NCI-H1048 (cell line): ENCODE data around the gene MMP11.

Source experiments
- DNase-seq: peaks from one replicate; lab custom pipeline; 2025; lab: John Stamatoyannopoulos, UW

The MMP11 gene

GRCh38 chr22:23760056-23760455, 12.6 kb upstream of the MMP11 start:
- DNase-seq, result no peak

DNA sequence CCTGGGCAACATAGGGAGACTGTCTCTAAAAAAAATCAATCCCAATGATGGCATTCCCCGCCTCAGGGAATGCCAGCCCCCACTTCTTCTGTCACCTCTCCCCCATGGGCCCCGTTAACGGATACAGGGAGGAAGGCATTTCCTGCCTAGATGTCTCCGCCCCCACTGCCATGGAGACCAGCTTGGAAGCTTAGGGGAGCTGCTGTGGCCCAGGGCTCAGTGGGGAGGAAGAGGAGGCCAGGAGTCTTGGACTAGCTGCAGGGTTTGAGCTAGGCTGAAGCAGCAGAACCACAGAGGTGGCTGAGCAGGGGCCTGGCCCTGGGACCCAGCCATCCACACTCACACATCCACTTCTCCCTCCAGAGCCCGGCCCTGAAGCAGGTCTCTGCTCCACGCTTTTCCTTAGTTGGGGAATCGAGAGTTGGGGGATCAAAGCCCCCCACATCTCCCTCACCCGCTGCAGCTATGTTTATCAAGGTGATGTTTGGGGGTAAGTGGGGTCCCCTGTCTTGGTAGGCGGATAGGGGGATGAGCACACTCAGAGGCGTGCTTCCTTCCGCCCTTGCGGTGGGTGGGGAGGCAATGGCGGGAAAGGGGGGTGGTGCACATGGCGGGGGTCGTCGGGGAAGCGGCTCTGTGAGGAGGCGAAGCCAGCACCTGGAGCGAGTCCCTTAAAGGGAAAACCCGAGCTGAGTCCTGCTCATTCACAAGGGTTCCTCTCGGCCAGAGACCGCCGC, 9.6 kb upstream of the MMP11 start, which contains the start of gene C22orf15:
C22orf15 (plus strand) TSS at position 149 of the 737 bp plus-strand sequence; CDS start at position 466, 317 bp downstream.
- DNase-seq, result no peak

- no peak for DNase-seq
These were observed 9.1 kb upstream of the MMP11 start for GRCh38 chr22:23763579-23763945.

DNA sequence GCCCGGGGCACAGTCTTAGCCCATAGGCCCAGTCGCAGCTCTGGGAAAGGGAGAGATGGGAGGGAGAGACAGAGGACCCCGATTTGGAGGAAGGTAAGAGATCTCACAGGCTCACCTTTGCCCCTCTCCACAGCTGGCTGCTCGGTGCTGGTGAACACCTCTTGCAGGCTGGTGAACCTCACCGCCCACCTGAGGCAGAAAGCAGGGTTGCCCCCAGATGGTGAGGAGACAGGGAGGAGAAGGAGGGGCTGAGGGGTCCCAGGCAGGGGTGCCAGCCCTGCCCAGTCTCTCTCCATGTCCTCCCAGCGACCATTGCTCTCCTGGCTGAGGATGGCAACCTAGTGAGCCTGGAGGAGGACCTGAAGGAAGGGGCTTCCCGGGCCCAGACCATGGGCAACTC, 8.7 kb upstream of the MMP11 start:
- no peak for DNase-seq

DNA sequence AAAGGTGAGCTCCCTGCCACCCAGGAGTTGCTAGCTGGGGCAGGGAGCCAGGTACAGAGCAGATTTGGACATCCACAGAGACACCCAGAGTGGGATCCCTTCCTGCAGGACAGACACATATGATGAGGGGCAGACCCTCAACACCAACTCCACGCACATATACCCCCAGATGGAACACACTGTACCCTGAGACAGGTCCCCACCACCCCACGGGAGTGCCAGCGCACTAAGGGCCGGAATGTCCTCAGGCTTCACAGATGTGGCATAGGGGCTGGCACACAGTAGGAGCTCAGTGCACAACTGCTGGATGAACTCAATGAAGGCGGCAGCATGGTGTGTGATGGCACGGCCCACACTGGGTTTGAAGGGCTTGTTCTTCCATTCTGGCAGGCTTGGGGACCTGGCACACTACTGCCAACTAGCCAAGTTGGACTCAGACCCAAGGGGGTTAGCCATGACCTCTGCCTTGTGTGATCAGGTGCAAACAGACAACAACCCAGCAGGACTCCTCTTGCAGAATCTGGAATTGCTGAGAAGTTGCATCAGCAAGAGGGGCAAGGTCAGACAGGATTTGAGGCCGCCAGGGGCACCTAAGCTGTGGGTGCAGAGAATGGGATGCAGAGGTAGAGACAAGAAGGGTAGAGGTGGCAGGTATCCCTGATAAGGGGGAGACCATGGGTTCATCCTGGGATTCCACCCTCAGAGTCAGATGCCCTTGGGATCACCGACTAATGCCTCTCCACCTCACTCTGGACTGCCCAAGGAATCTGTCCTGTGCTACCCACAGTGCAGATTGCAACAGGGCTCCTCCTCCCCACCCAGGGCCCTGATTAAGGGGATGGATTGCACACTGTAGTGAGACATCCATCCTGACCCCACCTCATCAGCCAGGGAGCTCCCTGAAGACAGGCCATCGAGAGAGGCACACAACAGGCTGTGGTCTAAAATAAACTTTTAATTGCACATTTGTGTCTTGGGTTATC, 7.5 kb upstream of the MMP11 start:
- DNase-seq, result no peak

DNA sequence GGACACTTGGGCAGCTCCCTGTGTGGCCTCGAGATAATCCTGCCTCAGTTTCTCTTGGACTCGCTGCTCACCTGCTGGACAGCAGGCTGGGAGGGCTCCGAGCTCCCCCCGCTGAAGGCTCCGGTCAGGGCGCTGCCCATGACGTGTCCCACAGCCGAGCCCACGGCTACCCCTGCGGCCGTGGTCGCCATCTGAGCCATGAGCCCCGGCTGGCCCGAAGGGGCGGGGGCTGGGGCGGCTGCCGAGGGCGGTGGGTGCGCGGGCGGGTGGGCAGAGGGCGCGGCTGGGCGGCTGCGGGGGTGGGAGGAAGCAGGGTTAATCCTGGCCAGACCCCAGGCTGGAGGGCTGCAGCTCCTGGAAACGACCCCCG, 5.4 kb upstream of the MMP11 start:
- no peak for DNase-seq

DNA sequence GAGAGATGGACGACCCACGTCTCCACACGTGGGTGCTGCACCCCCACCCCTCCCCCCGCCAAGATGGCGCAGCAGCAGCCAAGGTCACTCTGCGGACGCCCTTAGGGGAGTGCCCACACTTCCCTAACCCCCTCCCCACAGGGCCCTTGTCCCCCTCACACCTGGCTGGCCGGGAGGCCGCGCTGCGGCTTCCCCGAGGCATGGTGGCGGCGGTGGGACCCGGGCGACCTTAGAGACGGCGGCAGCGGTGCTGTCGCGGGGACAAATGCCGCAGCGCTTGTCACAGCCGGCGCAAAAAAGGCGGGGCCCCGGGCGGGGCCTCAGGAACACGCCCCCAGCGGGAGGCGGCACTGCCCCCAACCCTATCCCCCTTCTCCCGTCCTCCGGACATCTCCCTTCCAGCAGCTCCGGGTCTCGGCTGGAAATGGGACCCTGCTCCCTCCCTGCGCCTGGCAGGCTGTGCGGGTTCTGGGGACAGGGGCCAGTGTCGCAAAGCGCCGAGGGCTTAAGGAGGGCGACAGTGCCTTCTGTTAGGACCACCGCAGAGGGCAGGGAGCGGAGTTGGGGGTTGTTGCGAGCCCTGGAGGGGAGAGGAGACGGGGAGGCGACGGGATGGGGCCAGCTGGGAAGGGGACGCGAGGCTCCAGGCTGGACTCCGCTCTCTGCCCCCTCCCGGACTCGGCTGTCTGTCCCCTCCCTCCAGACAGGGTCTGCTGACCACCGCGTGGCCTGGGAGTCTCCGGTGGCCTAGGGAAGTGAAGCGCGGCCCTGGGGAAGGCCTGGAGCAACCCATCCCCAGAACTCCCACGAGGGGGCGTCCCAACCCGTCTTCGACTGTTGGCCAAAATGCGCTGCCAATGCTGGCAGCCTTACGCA, 4.7 kb upstream of the MMP11 start, which contains the start of gene CHCHD10:
CHCHD10 (minus strand) TSS at position 300 of the 876 bp plus-strand sequence; CDS start at position 202, 98 bp downstream.
- DNase-seq, result peak; percentile 41

- no peak for DNase-seq
These were observed 3.2 kb upstream of the MMP11 start for GRCh38 chr22:23769321-23769965.

DNA sequence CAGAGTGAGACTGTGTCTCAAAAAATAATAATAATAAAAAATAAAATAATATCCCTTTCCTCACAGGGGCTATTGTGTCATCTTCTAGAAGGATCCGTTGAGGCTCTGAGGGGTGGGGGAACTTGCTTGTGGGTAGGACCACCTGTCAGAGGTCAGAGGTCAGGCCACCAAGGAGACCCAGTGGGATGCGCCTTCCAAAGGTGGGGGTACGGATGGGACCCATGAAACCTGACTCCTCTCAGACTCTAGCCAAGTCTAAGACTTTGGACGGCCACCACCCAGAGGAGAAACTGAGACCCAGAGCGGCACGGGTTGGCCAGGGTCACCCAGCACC, 367 bp upstream of the MMP11 start:
- DNase-seq, result no peak

- DNase-seq, result no peak
These were observed 949 bp downstream of the MMP11 start for GRCh38 chr22:23773483-23774113.

DNA sequence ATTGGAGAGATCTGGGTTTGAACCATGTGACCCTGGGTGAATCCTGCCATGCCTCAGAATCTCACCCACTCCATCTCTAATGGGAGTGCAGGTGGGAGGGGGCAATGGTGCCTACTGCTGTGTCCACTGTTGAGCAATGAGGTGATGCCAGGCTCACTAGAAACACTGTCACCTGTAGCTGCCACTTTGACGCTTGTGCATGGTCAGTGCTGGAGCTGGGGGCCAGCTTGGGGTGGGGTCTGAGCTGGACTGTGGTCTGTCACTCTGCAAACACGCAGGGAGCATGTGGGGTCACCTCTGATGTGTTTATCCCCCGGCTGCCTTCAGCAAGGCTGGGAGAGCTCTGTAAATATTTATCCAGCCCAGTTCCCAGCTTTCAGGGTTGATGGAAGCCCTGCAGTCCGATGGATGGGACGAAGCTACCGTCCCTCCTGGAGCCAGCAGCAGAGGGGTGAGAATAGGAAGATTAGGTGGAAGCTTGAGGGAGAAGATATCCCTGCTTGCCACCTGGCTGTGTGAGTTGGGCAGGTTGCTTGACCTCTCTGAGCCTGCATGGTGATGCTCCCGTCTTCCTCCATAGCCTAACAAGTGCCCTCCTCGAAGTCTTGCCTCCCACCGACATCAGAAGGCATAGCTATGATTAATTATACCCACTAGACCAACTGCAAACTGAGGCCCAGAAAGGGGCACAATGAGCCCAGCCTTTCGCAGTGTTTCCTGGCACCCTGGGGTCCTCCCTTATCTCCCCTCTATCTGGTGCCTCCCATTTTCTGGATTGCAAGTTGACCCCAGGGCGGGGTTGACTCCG, 1.7 kb downstream of the MMP11 start:
- no peak for DNase-seq

GRCh38 chr22:23774922-23775436, 2.3 kb downstream of the MMP11 start:
- DNase-seq, result no peak

DNA sequence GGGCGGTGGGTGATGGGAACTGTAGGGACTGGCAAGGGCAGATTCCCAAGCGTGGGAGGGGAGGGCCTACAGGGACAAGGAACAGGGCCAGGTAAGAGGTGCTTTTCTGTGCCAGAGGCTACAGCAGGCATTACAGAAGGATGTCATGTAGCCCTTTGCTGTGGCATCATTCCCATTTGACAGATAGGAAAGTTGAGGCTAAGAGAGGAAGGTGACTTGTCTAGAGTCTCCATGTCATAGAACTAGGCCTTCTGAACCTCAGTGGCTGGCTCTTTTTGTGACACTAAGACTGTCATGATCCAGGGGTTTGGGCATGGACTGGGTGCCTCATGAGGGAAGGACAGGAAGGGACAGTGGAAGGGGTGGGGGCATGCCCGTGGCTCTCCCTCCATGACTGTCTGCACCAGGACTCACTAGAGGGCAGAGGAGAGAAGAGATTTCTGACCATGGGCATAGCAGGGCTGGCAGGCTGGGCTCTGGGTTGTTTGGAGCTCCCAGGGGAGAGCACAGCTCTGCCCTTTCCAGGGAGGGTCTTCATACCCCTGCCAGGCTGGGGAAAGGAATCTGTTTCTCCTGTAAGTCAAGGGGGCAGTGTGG, 3.2 kb downstream of the MMP11 start:
- no peak for DNase-seq

DNA sequence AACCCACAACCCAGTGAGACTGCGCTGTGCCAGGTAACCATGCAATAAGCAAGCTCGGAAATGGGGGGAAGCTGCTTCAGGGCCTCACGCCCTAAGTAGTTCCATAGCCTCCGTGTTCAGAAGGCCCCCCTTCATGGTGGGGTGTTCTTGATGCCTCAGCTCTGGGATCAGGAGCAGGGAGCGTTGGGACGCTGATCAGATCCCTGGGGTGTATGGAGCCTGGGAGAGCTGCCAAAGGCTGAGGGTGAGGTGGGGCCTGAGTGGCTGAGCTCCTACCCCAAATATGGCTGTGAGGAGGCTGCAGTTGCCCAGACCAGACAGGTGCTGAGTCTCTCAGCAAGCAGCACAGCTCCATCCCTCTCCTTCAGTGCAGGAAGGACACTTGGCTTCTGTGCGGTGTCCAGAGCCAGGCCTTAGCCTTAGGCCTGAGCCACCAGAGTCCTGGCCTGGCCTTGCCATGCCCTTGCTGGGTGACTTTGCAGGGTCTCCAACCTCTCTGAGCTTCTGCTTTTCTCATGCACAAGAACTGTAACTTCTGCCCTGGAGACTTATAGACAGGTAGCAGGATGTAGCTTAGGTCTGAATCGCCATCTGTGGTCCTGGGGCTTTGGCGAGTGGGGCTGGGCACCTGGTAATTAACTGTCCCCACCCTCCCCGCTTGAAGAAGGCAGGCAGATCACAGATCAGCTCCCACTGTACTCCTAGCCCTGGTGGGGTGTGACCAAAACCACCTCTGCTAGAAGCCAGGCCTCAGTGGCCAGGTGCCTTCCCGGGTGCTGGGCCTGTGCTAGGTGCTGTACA, 5.3 kb downstream of the MMP11 start:
- DNase-seq, result no peak

- no peak for DNase-seq
These were observed 5.9 kb downstream of the MMP11 start for GRCh38 chr22:23778577-23778900.

- DNase-seq, result no peak
These were observed 6.4 kb downstream of the MMP11 start for GRCh38 chr22:23779083-23779482.

- DNase-seq, result no peak
These were observed 7.1 kb downstream of the MMP11 start for GRCh38 chr22:23779731-23780130.

DNA sequence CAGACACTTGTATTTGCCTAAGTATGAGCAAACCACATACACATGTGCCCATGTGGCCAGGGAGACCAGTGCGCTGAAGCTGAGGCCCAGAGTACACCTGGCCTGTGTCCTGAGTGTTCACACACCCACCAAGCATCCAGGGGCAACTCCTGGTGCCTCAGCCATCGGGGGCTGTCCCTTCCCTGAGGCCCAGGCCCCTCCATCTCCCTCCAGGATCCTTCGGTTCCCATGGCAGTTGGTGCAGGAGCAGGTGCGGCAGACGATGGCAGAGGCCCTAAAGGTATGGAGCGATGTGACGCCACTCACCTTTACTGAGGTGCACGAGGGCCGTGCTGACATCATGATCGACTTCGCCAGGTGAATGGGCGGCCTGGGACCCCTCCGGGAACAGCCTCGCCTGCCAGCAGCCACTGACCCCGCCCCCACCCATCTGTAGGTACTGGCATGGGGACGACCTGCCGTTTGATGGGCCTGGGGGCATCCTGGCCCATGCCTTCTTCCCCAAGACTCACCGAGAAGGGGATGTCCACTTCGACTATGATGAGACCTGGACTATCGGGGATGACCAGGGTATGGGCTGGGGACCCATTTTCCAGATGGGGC, 7.6 kb downstream of the MMP11 start:
- no peak for DNase-seq

DNA sequence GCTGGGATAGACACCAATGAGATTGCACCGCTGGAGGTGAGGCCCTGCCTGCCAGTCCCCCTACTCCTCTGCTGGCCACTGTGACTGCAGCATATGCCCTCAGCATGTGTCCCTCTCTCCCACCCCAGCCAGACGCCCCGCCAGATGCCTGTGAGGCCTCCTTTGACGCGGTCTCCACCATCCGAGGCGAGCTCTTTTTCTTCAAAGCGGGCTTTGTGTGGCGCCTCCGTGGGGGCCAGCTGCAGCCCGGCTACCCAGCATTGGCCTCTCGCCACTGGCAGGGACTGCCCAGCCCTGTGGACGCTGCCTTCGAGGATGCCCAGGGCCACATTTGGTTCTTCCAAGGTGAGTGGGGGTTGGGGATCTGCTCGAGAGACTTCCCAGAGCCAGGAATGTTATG, 8.4 kb downstream of the MMP11 start:
- DNase-seq, result no peak
